22Rv1 (cell line): ENCODE measurements around the gene SPIRE2.

Source experiments
- CTCF ChIP-seq: fragments of 450-650 bp; IDR thresholded peaks from 2 replicates; pipeline ENCODE4 v1.5.1; 2017; ENCODE audit warnings: mild to moderate bottlenecking
- ZFX ChIP-seq: fragments of 450-650 bp; IDR thresholded peaks from 2 replicates; pipeline ENCODE4 v1.6.1; 2017; ENCODE audit warnings: antibody characterized with exemption, borderline replicate concordance

DNA sequence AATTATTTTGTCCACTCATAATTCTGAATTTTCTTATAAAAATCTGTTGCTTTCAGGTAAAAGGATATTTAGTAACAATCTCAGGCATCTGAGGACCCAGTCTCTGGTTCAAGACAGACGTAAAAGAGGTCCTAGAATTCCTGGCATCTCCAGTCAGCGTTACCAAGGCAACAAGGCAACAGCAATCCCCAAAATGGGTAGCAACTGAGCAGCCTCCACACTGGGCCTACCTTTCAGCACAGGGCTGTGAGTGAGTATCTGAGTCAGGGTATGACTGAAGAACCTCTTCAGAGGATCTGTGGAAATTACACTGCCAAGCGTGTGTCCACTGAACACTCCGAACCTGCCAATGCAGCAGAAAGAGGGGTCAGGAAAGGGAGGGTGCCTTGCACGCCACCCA lies 32.6 kb upstream of the SPIRE2 start:
- TF ChIP-seq CTCF (no peak), ZFX (no peak)
